Mucosa of descending colon (tissue), 3 donors: ENCODE results near the gene SMPD1. TPM values are rescaled to one million over a fixed set of nuclear protein-coding genes. Genes with fewer than 3 reads are reported as not detected.

Source experiments
- ATAC-seq: fragments of 200-7000 bp; cut with Tn5 transposase; one replicate; pipeline ENCODE4 v1.9.1; 2020; ENCODE audit warnings: mild to moderate bottlenecking, moderate library complexity
- DNase-seq, 3 donors: peaks; one replicate each; pipeline ENCODE4 v3.0.0-alpha.2; 2020
- H3K36me3 ChIP-seq: fragments of 200-600 bp; one replicate; pipeline ENCODE4 v1.8.0; 2021; ENCODE audit warnings: low read depth, mild to moderate bottlenecking
- H3K4me1 ChIP-seq: fragments of 200-600 bp; one replicate; pipeline ENCODE4 v1.8.0; 2021; ENCODE audit warnings: low read depth, mild to moderate bottlenecking
- H3K4me3 ChIP-seq: fragments of 200-600 bp; one replicate; pipeline ENCODE4 v1.8.0; 2021; ENCODE audit warnings: mild to moderate bottlenecking
- H3K9me3 ChIP-seq: fragments of 200-600 bp; one replicate; pipeline ENCODE4 v1.8.0; 2021; ENCODE audit warnings: mild to moderate bottlenecking
- CTCF ChIP-seq: fragments of 200-600 bp; IDR thresholded peaks from one replicate; pipeline ENCODE4 v1.8.0; 2022; ENCODE audit warnings: antibody characterized with exemption, mild to moderate bottlenecking
- intact Hi-C, 2 donors: fragments of 100-400 bp; cut with DNase I in 1 of 2; cut with micrococcal nuclease in 1 of 2; formaldehyde crosslinking; loops; one replicate each; pipeline versions ENCODE4 v1.11.0 to v1.11.1; 2022; cut with DNase I, micrococcal nuclease
- total RNA-seq, 3 donors: library from RNA; stranded (reverse); fragmentation: NEBNext Ultra II Directional in 2 of 3; extraction: Animal tissue kit (Norgen Biotek cat#: 25700) in 2 of 3; gene quantifications; one replicate each; pipeline versions ENCODE4 v1.2.1 to v1.2.4, GENCODE V29; 2021 to 2023
- donor health status: DM: no; HTN: no; CAD: no; lungs with moderate emphysema.
- donor health status: DM: no; HTN: no; CAD: no.
- donor health status: DM: no; HTN: yes; CAD: no.

Gene SMPD1
- total RNA-seq, 3 donors from 2014 or later: 45.3 to 86.6 (median 62.0) TPM

GRCh38 chr11:6431861-6432260 is 41.6 kb downstream of the SMPD1 start:
- no peak for ATAC-seq
- Histone ChIP-seq H3K4me1 (no peaks in the 10 kb centered on the region), H3K36me3 (no peaks in the 10 kb centered on the region), H3K9me3 (no peaks in the 10 kb centered on the region), H3K4me3 (no peak overlapping the region)
- DNase-seq: no peak
- intact Hi-C loops: no loop called here
- no peak for TF ChIP-seq CTCF

- no peaks in the 10 kb centered on the region for H3K9me3 ChIP-seq
- no peaks in the 10 kb centered on the region for H3K36me3 ChIP-seq
- TF ChIP-seq CTCF: no peak
- H3K4me1 ChIP-seq: no peaks in the 10 kb centered on the region
- no peak overlapping the region for H3K4me3 ChIP-seq
- DNase-seq (no peak), ATAC-seq (peak; percentile 35)
- intact Hi-C loops: no loop called here
Measured at GRCh38 chr11:6433998-6434660, 43.9 kb downstream of the SMPD1 start.

GRCh38 chr11:6437423-6437822 is 47.1 kb downstream of the SMPD1 start:
- Histone ChIP-seq H3K4me1 (no peaks in the 10 kb centered on the region), H3K9me3 (no peaks in the 10 kb centered on the region), H3K4me3 (no peak overlapping the region), H3K36me3 (no peaks in the 10 kb centered on the region)
- ATAC-seq (no peak), DNase-seq (no peak)
- intact Hi-C loops: loop anchor here in 1 of 2 donors (5.0 kb wide), 1 partner anchor 70 kb away; no protein-coding TSS in a partner anchor
- TF ChIP-seq CTCF: no peak

- no peak overlapping the region for H3K4me3 ChIP-seq
- intact Hi-C loops: loop anchor here in 1 of 2 donors (5.0 kb wide), 1 partner anchor 69 kb away; no protein-coding TSS in a partner anchor
- ATAC-seq (peak; percentile 33), DNase-seq (no peak)
- H3K9me3 ChIP-seq: no peaks in the 10 kb centered on the region
- H3K4me1 ChIP-seq: no peaks in the 10 kb centered on the region
- no peaks in the 10 kb centered on the region for H3K36me3 ChIP-seq
- TF ChIP-seq CTCF: no peak
Measured at GRCh38 chr11:6437993-6438392, 47.7 kb downstream of the SMPD1 start.

GRCh38 chr11:6438979-6439571 is 48.8 kb downstream of the SMPD1 start:
- DNase-seq: peak in 1 of 3 donors; percentile 85
- Histone ChIP-seq H3K9me3 (no peaks in the 10 kb centered on the region), H3K4me1 (no peaks in the 10 kb centered on the region), H3K36me3 (no peaks in the 10 kb centered on the region), H3K4me3 (no peak overlapping the region)
- TF ChIP-seq CTCF: peak; percentile 44
- peak; percentile 86 for ATAC-seq
- intact Hi-C loops: loop anchor here in 1 of 2 donors (5.0 kb wide), 1 partner anchor 68 kb away; no protein-coding TSS in a partner anchor
